CD14-positive monocyte (primary cell): Measurements from ENCODE around the gene RASIP1. TPM values are rescaled to one million over a fixed set of nuclear protein-coding genes. Genes with fewer than 3 reads are reported as not detected.

ENCODE experiments used
- DNase-seq, 3 donors: peaks; one replicate each; pipeline ENCODE4 v3.0.0-alpha.2; 2011 to 2022
- H2AFZ ChIP-seq: 2 replicates; pipeline ENCODE4 v1.6.0; 2012; ENCODE audit warnings: mild to moderate bottlenecking, low read depth, low read length, inconsistent platforms; ENCODE audit not compliant: insufficient read depth, poor library complexity, severe bottlenecking
- H3K27ac ChIP-seq, 2 donors: 1 replicate in 1 of 2; 2 replicates in 1 of 2; pipeline ENCODE4 v1.5.1; 2012 to 2013; ENCODE audit warnings: low read length in 2 of 2, control low read depth in 1 of 2, inconsistent platforms in 1 of 2, low read depth in 1 of 2, mild to moderate bottlenecking in 1 of 2
- H3K27me3 ChIP-seq, 2 donors: one replicate each; pipeline versions ENCODE4 v1.6.0 to v1.6.1; 2011 to 2013; ENCODE audit warnings: low read length in 2 of 2; ENCODE audit not compliant: control insufficient read depth in 2 of 2, insufficient read depth in 2 of 2
- H3K36me3 ChIP-seq, 2 donors: replicated peaks in 1 of 2; 1 replicate in 1 of 2; 2 replicates in 1 of 2; pipeline versions ENCODE4 v1.5.1 to v1.6.1; 2012 to 2013; ENCODE audit warnings: low read length in 2 of 2, control low read depth in 1 of 2, inconsistent platforms in 1 of 2, mild to moderate bottlenecking in 1 of 2; ENCODE audit not compliant: insufficient read depth in 2 of 2, control insufficient read depth in 1 of 2
- H3K4me1 ChIP-seq, 2 donors: 1 replicate in 1 of 2; 2 replicates in 1 of 2; pipeline versions ENCODE4 v1.5.1 to v1.6.1; 2012 to 2013; ENCODE audit warnings: low read length in 2 of 2, control low read depth in 1 of 2, inconsistent platforms in 1 of 2, mild to moderate bottlenecking in 1 of 2, moderate library complexity in 1 of 2; ENCODE audit not compliant: insufficient read depth in 2 of 2, control insufficient read depth in 1 of 2
- H3K4me2 ChIP-seq: replicated peaks from 2 replicates; pipeline ENCODE3; 2012; ENCODE audit warnings: low read length, moderate library complexity, mild to moderate bottlenecking; ENCODE audit not compliant: poor library complexity, severe bottlenecking; ENCODE audit errors: extremely low read depth
- H3K4me3 ChIP-seq, 3 experiments: fragments of 200-600 bp in 1 of 3; sonication (generic) in 1 of 3; replicated peaks in 1 of 3; 1 replicate in 2 of 3; 2 replicates in 1 of 3; pipeline ENCODE4 v1.5.1; 2011 to 2013; ENCODE audit warnings: low read length in 3 of 3, mild to moderate bottlenecking in 3 of 3, control low read depth in 2 of 3, low read depth in 2 of 3, inconsistent platforms in 1 of 3, moderate library complexity in 1 of 3
- H3K79me2 ChIP-seq: 2 replicates; pipeline ENCODE4 v1.6.0; 2012; ENCODE audit warnings: mild to moderate bottlenecking, control low read depth, inconsistent platforms, low read length, moderate library complexity; ENCODE audit not compliant: insufficient read depth
- H3K9ac ChIP-seq: 2 replicates; pipeline ENCODE4 v1.6.0; 2017; ENCODE audit warnings: low read length, mild to moderate bottlenecking; ENCODE audit not compliant: insufficient read depth, poor library complexity, severe bottlenecking
- H3K9me3 ChIP-seq, 2 donors: replicated peaks in 1 of 2; 1 replicate in 1 of 2; 2 replicates in 1 of 2; pipeline versions ENCODE4 v1.5.1 to v1.6.1; 2012 to 2013; ENCODE audit warnings: low read length in 2 of 2, control low read depth in 1 of 2; ENCODE audit not compliant: control insufficient read depth in 1 of 2, insufficient read depth in 1 of 2
- H4K20me1 ChIP-seq: 2 replicates; pipeline ENCODE4 v1.6.0; 2012; ENCODE audit warnings: mild to moderate bottlenecking, low read length, control low read depth, moderate library complexity; ENCODE audit not compliant: insufficient read depth
- H3K27ac Mint-ChIP-seq, 7 donors: one replicate each; pipeline ENCODE4 v1.8.0; 2020; ENCODE audit warnings: mild to moderate bottlenecking in 7 of 7, mixed read lengths in 7 of 7, moderate library complexity in 6 of 7, inconsistent platforms in 2 of 7
- H3K27me3 Mint-ChIP-seq, 3 donors: one replicate each; pipeline ENCODE4 v1.8.0; 2021 to 2022; ENCODE audit warnings: low read depth in 3 of 3, mild to moderate bottlenecking in 3 of 3, mixed read lengths in 3 of 3, moderate library complexity in 3 of 3, inconsistent platforms in 1 of 3
- H3K36me3 Mint-ChIP-seq, 2 donors: one replicate each; pipeline ENCODE4 v1.8.0; 2020; ENCODE audit warnings: mixed read lengths in 2 of 2, inconsistent platforms in 1 of 2, mild to moderate bottlenecking in 1 of 2
- H3K4me1 Mint-ChIP-seq: one replicate; pipeline ENCODE4 v1.8.0; 2020; ENCODE audit warnings: mild to moderate bottlenecking, mixed read lengths
- H3K4me3 Mint-ChIP-seq, 2 donors: one replicate each; pipeline ENCODE4 v1.8.0; 2020; ENCODE audit warnings: mild to moderate bottlenecking in 2 of 2, mixed read lengths in 2 of 2, moderate library complexity in 1 of 2
- H3K9me3 Mint-ChIP-seq, 7 donors: one replicate each; pipeline ENCODE4 v1.8.0; 2020 to 2022; ENCODE audit warnings: mixed read lengths in 7 of 7, mild to moderate bottlenecking in 6 of 7, moderate library complexity in 6 of 7, inconsistent platforms in 2 of 7
- WGBS: methylation state at CpG from one replicate; pipeline ENCODE4 v1.1.5; 2013; ENCODE audit warnings: missing lambda C conversion rate; ENCODE audit not compliant: insufficient coverage; 5-methylcytosine and 5-hydroxymethylcytosine counted together
- intact Hi-C, 2 donors: fragments of 100-400 bp; cut with micrococcal nuclease; formaldehyde crosslinking; loops; one replicate each; pipeline versions ENCODE4 v1.15.0 to v1.15.1; 2023
- polyA plus RNA-seq, 3 donors: library from polyadenylated mRNA; depleted of rRNA in 1 of 3; unstranded in 2 of 3; stranded (reverse) in 1 of 3; fragments of 300-500 nt in 2 of 3; fragments of >200 nt in 1 of 3; fragmentation: Illumina TruSeq in 2 of 3; gene quantifications; 1 replicate in 2 of 3; 2 replicates in 1 of 3; pipeline ENCODE4 v1.2.3, GENCODE V29; 2012 to 2021
- TF ChIP-seq, protein P1 (sequence below): fragments of 200-600 bp; IDR thresholded peaks from one replicate; pipeline ENCODE4 v1.8.0; 2022; ENCODE audit warnings: antibody characterized with exemption, mild to moderate bottlenecking

Gene RASIP1
- polyA plus RNA-seq, 3 donors: 1.2 TPM; not detected in 2

DNA sequence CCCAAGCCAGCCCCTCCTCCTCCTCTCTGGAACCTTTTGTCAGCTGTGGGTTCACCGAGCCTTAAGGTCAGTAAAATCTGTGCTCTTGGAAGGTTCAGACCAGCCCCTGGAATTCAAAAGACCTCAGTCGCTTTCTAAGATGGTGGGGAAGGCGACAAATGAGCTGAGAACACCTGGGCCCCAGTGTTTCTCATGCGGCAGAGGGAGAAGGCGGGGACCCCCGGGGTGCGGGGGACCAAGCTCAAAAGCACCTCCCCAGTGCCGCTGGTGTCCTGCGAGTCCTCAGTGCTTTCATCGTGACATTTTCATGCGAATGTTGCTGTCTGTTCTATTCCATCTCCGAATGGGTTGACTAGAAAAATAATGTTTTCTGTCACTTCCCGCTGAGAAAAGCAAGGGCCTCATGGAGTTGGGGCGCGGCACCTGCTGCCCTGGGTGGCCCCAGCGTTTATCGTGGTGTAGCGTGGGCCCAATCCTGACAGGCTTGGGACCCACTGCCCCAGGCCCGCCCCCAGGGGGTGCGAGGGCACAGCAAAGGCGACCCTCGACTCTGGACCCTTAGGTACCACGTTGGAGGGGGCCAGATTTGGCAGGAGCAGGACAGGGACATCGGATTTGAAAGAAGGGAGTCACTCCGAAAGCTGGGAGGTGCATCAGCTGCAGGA, 66.8 kb downstream of the RASIP1 start:
- TF ChIP-seq, protein P1, sequence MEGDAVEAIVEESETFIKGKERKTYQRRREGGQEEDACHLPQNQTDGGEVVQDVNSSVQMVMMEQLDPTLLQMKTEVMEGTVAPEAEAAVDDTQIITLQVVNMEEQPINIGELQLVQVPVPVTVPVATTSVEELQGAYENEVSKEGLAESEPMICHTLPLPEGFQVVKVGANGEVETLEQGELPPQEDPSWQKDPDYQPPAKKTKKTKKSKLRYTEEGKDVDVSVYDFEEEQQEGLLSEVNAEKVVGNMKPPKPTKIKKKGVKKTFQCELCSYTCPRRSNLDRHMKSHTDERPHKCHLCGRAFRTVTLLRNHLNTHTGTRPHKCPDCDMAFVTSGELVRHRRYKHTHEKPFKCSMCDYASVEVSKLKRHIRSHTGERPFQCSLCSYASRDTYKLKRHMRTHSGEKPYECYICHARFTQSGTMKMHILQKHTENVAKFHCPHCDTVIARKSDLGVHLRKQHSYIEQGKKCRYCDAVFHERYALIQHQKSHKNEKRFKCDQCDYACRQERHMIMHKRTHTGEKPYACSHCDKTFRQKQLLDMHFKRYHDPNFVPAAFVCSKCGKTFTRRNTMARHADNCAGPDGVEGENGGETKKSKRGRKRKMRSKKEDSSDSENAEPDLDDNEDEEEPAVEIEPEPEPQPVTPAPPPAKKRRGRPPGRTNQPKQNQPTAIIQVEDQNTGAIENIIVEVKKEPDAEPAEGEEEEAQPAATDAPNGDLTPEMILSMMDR: no peak
- no peak overlapping the region for H3K9ac ChIP-seq
- Mint-ChIP-seq H3K9me3 (peaks cover 0 to 7% (median 5%) of the 10 kb centered on the region in 7 donors), H3K27me3 (peaks cover 2 to 4% (median 3%) of the 10 kb centered on the region in 3 donors), H3K27ac (no peak overlapping the region), H3K4me3 (no peak overlapping the region), H3K4me1 (peaks cover 8% of the 10 kb centered on the region), H3K36me3 (no peaks in the 10 kb centered on the region)
- H3K4me3 ChIP-seq: no peak overlapping the region
- no peak for DNase-seq
- no peaks in the 10 kb centered on the region for H3K9me3 ChIP-seq
- 85% methylated on average over 25 of the region's 25 CpGs for WGBS
- H3K79me2 ChIP-seq: no peaks in the 10 kb centered on the region
- H3K27ac ChIP-seq: no peak overlapping the region
- no peak overlapping the region for H3K4me2 ChIP-seq
- no peak overlapping the region for H2AFZ ChIP-seq
- no peaks in the 10 kb centered on the region for H4K20me1 ChIP-seq
- H3K4me1 ChIP-seq: peaks cover 0 to 7% of the 10 kb centered on the region in 2 donors
- H3K27me3 ChIP-seq: no peaks in the 10 kb centered on the region
- intact Hi-C loops: no loop called here
- no peaks in the 10 kb centered on the region for H3K36me3 ChIP-seq

DNA sequence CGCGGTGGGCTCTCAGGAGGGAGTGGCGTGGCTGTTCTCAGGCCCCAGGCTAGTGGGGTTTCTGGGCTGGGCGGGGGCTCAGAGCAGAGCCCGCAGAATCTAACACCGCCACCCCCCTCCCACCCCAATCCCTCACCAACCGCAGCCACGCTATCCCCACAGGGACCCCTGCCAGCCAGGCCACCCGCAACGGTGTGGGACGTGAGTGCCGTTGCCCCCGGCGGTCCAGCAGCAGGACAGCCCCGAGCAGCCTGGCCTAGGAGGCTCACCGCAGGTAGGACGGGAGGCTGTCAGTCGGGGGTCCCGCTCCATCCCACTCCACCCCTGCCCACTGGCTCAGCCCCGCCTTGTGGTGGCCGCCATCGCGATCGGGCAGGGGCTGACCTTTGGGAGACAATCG, 67.4 kb downstream of the RASIP1 start, which contains the start of gene NTN5:
NTN5 (minus strand) TSS at position 24 of the 400 bp plus-strand sequence. CDS start 2,031 bp downstream, outside the sequence.
- Mint-ChIP-seq H3K4me1 (peaks cover 8% of the 10 kb centered on the region), H3K27ac (no peak within 1 kb of the TSS), H3K27me3 (peaks cover 2 to 4% (median 3%) of the 10 kb centered on the region in 3 donors), H3K4me3 (no peak within 1 kb of the TSS), H3K9me3 (peaks cover 0 to 7% (median 5%) of the 10 kb centered on the region in 7 donors), H3K36me3 (no peaks in the 10 kb centered on the region)
- intact Hi-C loops: no loop called here
- Histone ChIP-seq H3K79me2 (no peaks in the 10 kb centered on the region), H3K9ac (no peak within 1 kb of the TSS), H3K4me3 (no peak within 1 kb of the TSS), H2AFZ (no peak within 1 kb of the TSS), H3K27ac (no peak within 1 kb of the TSS), H3K36me3 (no peaks in the 10 kb centered on the region), H4K20me1 (no peaks in the 10 kb centered on the region), H3K9me3 (no peaks in the 10 kb centered on the region), H3K4me1 (peaks cover 0 to 7% of the 10 kb centered on the region in 2 donors), H3K27me3 (no peaks in the 10 kb centered on the region), H3K4me2 (no peak within 1 kb of the TSS)
- 94% methylated on average over 21 of the region's 25 CpGs for WGBS
- TF ChIP-seq, protein P1: no peak
- no peak for DNase-seq
